ENCODE results near the gene PDE6B. TPM values are rescaled to one million over a fixed set of nuclear protein-coding genes. Genes with fewer than 3 reads are reported as not detected.

The PDE6B gene
- total RNA-seq, 1 experiment from 2014 or later = 10.8 TPM

DNA sequence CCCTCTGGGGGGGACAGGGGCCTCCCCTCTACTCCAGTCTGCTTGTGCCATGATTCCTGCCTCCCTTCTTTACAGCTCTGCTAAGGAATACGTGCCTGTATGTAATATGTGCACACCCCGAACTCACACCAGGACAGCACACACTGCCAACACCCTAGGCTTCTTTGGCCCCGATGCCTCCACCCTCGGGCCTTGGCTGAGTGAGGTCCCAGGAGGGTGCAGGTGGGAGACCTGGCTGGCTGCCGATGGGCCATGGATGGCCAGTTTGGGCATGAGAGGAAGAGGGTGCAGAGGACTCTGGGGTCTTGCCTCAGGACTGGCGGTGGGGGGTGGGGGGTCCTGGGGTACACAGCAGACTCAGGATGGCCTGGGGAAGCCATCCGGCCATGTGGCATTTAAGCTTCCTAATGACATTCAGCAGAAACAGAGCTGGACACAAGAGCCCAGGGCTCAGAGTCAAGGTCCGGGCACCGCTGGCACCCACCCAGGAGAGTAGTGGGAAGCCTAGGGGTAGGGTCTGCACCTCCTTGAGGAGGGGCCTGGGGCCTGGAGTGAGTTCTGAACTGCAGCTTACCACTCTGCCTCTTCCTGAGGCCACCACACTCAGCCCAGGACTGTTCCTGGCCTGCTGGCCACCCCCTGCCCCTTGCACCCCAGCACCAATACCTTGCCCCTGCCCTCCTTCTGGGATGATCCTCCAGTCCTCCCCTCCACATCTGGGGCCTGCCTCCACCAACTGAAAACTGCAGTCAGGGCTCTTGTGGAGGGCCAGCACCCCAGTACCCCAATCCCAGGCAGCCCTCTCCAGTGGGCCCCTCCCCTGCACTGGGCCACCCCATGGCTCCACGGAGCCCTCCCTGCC lies 78.2 kb downstream of the PDE6B start:
- no peak overlapping the region for H3K4ac ChIP-seq (ENCODE audit: low read depth, low read length)
- no peak overlapping the region for H2BK5ac ChIP-seq (ENCODE audit: insufficient read length, low read length)
- peaks cover 2% of the 10 kb centered on the region; the same call in 1 of the 2 replicates for H3K4me1 ChIP-seq (ENCODE audit: insufficient read depth, low read length)
- peaks cover 4% of the 10 kb centered on the region for H4K20me1 ChIP-seq (ENCODE audit: control insufficient read depth, insufficient read depth, insufficient read length)
- H4K5ac ChIP-seq (ENCODE audit: insufficient read length, low read depth, low read length) = no peak overlapping the region
- no peak overlapping the region for H3K56ac ChIP-seq (ENCODE audit: insufficient read length, low read depth, low read length)
- no CpG with 5 or more reads among the region's 10 CpGs for WGBS (ENCODE audit: extremely low coverage, insufficient read length, low lambda C conversion rate)
- H3K23ac ChIP-seq (ENCODE audit: insufficient read length, low read depth, low read length) = no peak overlapping the region
- H3K4me2 ChIP-seq (ENCODE audit: insufficient read depth, insufficient read length, low read length) = no peak overlapping the region
- H2AFZ ChIP-seq (ENCODE audit: low read length) = no peak overlapping the region
- no peak overlapping the region for H3T11ph ChIP-seq (ENCODE audit: low read length)
- Mint-ChIP-seq H3K27ac (peak overlapping the region in 1 of 3 experiments; percentile 74; a peak in 1 of 7 replicates), H3K4me1 (peaks cover 7 to 8% of the 10 kb centered on the region in 2 experiments; a peak in 3 of 4 replicates), H3K4me3 (no peak overlapping the region), H3K9me3 (peaks cover 0 to 3% of the 10 kb centered on the region in 2 experiments; a peak in 1 of 5 replicates), H3K36me3 (ENCODE audit: insufficient read depth in 1 of 3, low read depth in 3 of 3) (peaks cover 1 to 2% (median 1%) of the 10 kb centered on the region in 3 experiments; a peak in 6 of 7 replicates), H3K27me3 (ENCODE audit: low read depth) (peaks cover 27% of the 10 kb centered on the region)
- peaks cover 8% of the 10 kb centered on the region for H3K79me1 ChIP-seq (ENCODE audit: insufficient read depth, low read depth, low read length, poor library complexity, severe bottlenecking)
- H2AK5ac ChIP-seq (ENCODE audit: insufficient read length, low read length) = no peak overlapping the region
- no peak for DNase-seq
- peaks cover 3% of the 10 kb centered on the region for H3K23me2 ChIP-seq (ENCODE audit: insufficient read length, low read depth, low read length, poor library complexity, severe bottlenecking)
- H2BK12ac ChIP-seq (ENCODE audit: insufficient read length, low read depth, low read length) = no peak overlapping the region
- no peak overlapping the region for H3K14ac ChIP-seq (ENCODE audit: insufficient read depth, low read length)
- TF ChIP-seq, protein P1, sequence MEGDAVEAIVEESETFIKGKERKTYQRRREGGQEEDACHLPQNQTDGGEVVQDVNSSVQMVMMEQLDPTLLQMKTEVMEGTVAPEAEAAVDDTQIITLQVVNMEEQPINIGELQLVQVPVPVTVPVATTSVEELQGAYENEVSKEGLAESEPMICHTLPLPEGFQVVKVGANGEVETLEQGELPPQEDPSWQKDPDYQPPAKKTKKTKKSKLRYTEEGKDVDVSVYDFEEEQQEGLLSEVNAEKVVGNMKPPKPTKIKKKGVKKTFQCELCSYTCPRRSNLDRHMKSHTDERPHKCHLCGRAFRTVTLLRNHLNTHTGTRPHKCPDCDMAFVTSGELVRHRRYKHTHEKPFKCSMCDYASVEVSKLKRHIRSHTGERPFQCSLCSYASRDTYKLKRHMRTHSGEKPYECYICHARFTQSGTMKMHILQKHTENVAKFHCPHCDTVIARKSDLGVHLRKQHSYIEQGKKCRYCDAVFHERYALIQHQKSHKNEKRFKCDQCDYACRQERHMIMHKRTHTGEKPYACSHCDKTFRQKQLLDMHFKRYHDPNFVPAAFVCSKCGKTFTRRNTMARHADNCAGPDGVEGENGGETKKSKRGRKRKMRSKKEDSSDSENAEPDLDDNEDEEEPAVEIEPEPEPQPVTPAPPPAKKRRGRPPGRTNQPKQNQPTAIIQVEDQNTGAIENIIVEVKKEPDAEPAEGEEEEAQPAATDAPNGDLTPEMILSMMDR (conservative IDR thresholded peaks at IDR 0.05) = no peak
- H3K27me3 ChIP-seq (ENCODE audit: insufficient read depth, low read length) = no peaks in the 10 kb centered on the region; the same call in 1 of the 2 replicates
- no peak overlapping the region for H3K18ac ChIP-seq (ENCODE audit: insufficient read length, low read depth, low read length)
- no peak overlapping the region for H4K91ac ChIP-seq (ENCODE audit: insufficient read length, low read depth, low read length)
- H2BK15ac ChIP-seq (ENCODE audit: low read depth, low read length) = no peak overlapping the region
- H3K9me3 ChIP-seq (ENCODE audit: control insufficient read depth, low read depth, low read length) = no peaks in the 10 kb centered on the region
- H3K9ac ChIP-seq (ENCODE audit: extremely low read depth, insufficient read length, low read length) = no peak overlapping the region
- peaks cover 13% of the 10 kb centered on the region; the same call in 1 of the 2 replicates for H3K79me2 ChIP-seq (ENCODE audit: insufficient read depth, low read length)
- H3K27ac ChIP-seq (ENCODE audit: insufficient read length, low read depth, low read length) = no peak overlapping the region
- H2BK120ac ChIP-seq (ENCODE audit: low read depth, low read length, poor library complexity, severe bottlenecking) = no peak overlapping the region
- H2BK20ac ChIP-seq (ENCODE audit: low read depth, low read length, poor library complexity, severe bottlenecking) = no peak overlapping the region
- H4K8ac ChIP-seq (replicated peaks; ENCODE audit: insufficient read length, low read depth, low read length) = no peak overlapping the region

Data from H9 (cell line).